HUES6 (cell line): Measurements from ENCODE around the gene TPBG.

Experiments used
- H3K27ac ChIP-seq: 2 replicates; pipeline ENCODE4 v1.7.0; 2013; ENCODE audit warnings: low read depth, mild to moderate bottlenecking, low read length, inconsistent platforms
- H3K27me3 ChIP-seq: 2 replicates; pipeline ENCODE4 v1.6.1; 2013; ENCODE audit warnings: low read length; ENCODE audit not compliant: control insufficient read depth, insufficient read depth
- H3K36me3 ChIP-seq: 2 replicates; pipeline ENCODE4 v1.6.1; 2013; ENCODE audit warnings: low read length; ENCODE audit not compliant: control insufficient read depth, insufficient read depth
- H3K4me1 ChIP-seq: 2 replicates; pipeline ENCODE4 v1.6.1; 2013; ENCODE audit warnings: low read length; ENCODE audit not compliant: control insufficient read depth, insufficient read depth
- H3K4me3 ChIP-seq: 2 replicates; pipeline ENCODE4 v1.5.1; 2013; ENCODE audit warnings: low read depth, low read length
- H3K9ac ChIP-seq: one replicate; pipeline ENCODE4 v1.6.1; 2013; ENCODE audit warnings: mild to moderate bottlenecking, low read length
- H3K9me3 ChIP-seq: 2 replicates; pipeline ENCODE4 v1.6.1; 2013; ENCODE audit warnings: low read depth, low read length; ENCODE audit not compliant: control insufficient read depth, insufficient read depth

The TPBG gene

DNA sequence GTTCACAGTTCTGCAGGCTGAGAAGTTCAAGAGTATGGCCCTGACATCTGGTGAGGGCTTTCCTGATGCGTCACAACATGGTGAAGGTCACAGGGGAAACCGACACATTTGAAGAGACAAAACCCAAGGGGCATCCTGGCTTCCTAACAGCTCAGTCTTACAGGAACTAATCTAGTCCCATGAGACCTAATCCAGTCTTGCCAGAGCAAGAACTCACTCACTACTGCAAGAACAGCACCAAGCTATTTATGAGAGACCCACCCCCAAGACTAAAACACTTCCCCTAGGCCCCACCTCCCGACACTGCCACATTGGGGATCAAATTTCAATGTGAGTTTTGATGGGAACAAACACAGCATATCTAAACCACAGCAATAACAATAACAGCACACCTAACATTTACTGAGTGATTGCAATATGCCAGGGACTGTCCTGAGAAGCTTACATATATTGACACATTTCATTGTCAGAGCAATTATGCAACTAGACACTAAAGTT is 46.6 kb downstream of the TPBG start:
- Histone ChIP-seq H3K4me3 (no peak overlapping the region), H3K27ac (no peak overlapping the region)

DNA sequence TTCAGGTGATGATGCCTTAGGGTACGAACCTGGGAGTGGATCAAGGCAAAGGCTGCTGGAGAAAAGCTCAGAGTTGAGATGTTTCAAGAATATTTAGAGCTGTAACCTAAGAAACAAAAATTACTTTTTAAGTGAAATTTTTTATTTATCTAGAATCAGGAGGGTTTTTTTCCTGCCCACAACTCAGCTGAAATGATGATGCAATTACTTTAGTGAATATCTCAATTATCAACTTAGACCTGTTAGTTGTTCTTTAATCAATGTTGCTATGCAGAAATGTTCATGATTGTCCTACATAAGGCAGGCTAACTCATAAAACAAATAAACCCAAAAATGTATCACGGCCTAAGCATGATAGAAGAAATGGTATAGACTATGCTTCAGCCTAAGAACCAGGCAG is 50.3 kb downstream of the TPBG start:
- Histone ChIP-seq H3K4me1 (no peaks in the 10 kb centered on the region), H3K36me3 (no peaks in the 10 kb centered on the region), H3K9me3 (no peaks in the 10 kb centered on the region), H3K27me3 (no peaks in the 10 kb centered on the region), H3K4me3 (no peak overlapping the region), H3K9ac (no peak overlapping the region), H3K27ac (no peak overlapping the region)

More for the DNA sequence above, 46.6 kb downstream of the TPBG start:
- H3K4me1 ChIP-seq: no peaks in the 10 kb centered on the region
- H3K9me3 ChIP-seq: no peaks in the 10 kb centered on the region
- no peaks in the 10 kb centered on the region for H3K27me3 ChIP-seq
- H3K36me3 ChIP-seq: no peaks in the 10 kb centered on the region
- no peak overlapping the region for H3K9ac ChIP-seq

DNA sequence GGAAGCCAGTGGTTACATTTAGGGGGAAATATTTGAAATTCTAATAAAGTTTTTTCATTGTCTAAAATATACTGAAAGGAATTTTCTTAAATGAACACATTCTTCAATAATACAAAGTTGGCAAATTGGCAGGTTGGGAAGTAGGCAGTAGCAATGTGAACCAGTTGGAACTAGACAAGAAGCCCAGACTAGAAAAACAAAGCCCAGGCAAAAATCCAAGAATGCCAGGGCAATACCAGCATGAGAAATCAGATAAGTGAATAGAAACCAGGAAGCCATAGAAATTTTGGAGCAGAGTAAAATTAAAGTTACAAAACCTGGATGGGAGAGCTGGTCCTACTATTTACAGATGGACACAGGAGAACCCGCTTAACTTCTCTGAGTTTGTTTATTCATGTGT is 52.2 kb downstream of the TPBG start:
- Histone ChIP-seq H3K9me3 (no peaks in the 10 kb centered on the region), H3K9ac (no peak overlapping the region), H3K4me3 (no peak overlapping the region), H3K4me1 (no peaks in the 10 kb centered on the region), H3K27ac (no peak overlapping the region), H3K36me3 (no peaks in the 10 kb centered on the region), H3K27me3 (no peaks in the 10 kb centered on the region)

DNA sequence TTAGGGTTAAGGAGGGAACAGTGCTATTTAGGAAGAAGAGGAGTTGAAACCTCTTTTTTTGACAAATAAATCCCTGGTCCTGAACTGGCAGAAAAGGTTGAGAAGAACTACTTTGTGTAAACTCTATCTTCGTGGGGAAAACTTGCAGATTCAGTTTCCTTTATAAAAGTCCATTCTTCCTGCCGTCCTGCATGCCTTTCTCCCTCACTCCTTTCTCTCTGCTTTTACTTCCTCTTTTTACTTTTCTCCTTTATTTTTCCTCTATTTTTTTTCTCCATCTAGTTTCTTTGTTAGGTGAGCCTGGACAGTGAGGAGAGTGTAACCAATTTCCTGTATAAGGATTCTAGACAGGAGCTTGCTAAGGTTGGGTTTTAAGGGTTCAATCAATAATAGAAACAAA is 52.7 kb downstream of the TPBG start:
- Histone ChIP-seq H3K9ac (no peak overlapping the region), H3K27me3 (no peaks in the 10 kb centered on the region)

More for the DNA sequence above, 52.7 kb downstream of the TPBG start:
- no peaks in the 10 kb centered on the region for H3K9me3 ChIP-seq
- H3K4me1 ChIP-seq: no peaks in the 10 kb centered on the region
- H3K27ac ChIP-seq: no peak overlapping the region
- no peaks in the 10 kb centered on the region for H3K36me3 ChIP-seq
- no peak overlapping the region for H3K4me3 ChIP-seq
